DND-41 (cell line): ENCODE results near the gene IFI6.
"Not testable (repeated sequence)": the region's sequence is repeated elsewhere in the genome, so short reads cannot be mapped to it uniquely, and the experiment has no call there.

Experiments
- ATAC-seq: fragments of 200-7000 bp; cut with Tn5 transposase; 3 replicates; pipeline ENCODE4 v1.9.1; 2021; ENCODE audit warnings: low read depth; ENCODE audit not compliant: insufficient read depth
- DNase-seq: peaks from one replicate; pipeline ENCODE4 v3.0.0-alpha.2; 2020
- H2AFZ ChIP-seq: 2 replicates; pipeline ENCODE4 v1.6.0; 2012; ENCODE audit warnings: low read depth, low read length
- H3K27ac ChIP-seq: 2 replicates; pipeline ENCODE4 v1.5.1; 2012; ENCODE audit warnings: low read length, inconsistent platforms
- H3K27me3 ChIP-seq: fragments of 200-600 bp; sonication (generic); 2 replicates; pipeline ENCODE4 v1.6.0; 2012; ENCODE audit warnings: low read length, mild to moderate bottlenecking, inconsistent platforms; ENCODE audit not compliant: insufficient read depth, poor library complexity
- H3K36me3 ChIP-seq: 2 replicates; pipeline ENCODE4 v1.5.1; 2012; ENCODE audit warnings: low read length, inconsistent platforms; ENCODE audit not compliant: insufficient read depth
- H3K4me1 ChIP-seq: 2 replicates; pipeline ENCODE4 v1.5.1; 2012; ENCODE audit warnings: mild to moderate bottlenecking, low read length; ENCODE audit not compliant: insufficient read depth
- H3K4me2 ChIP-seq: 2 replicates; pipeline ENCODE4 v1.6.0; 2012; ENCODE audit warnings: mild to moderate bottlenecking, moderate library complexity, low read length, inconsistent platforms; ENCODE audit not compliant: insufficient read depth
- H3K4me3 ChIP-seq, 2 experiments: fragments of 200-600 bp in 1 of 2; shearing (Covaris generic) in 1 of 2; 2 replicates each; pipeline ENCODE4 v1.5.1; 2012 to 2016; ENCODE audit warnings: inconsistent platforms in 2 of 2, low read length in 2 of 2, mild to moderate bottlenecking in 2 of 2, low read depth in 1 of 2, moderate library complexity in 1 of 2
- H3K79me2 ChIP-seq: 2 replicates; pipeline ENCODE4 v1.6.0; 2012; ENCODE audit warnings: low read length, inconsistent platforms; ENCODE audit not compliant: insufficient read depth
- H3K9ac ChIP-seq: 2 replicates; pipeline ENCODE4 v1.6.0; 2012; ENCODE audit warnings: low read depth, mild to moderate bottlenecking, inconsistent platforms, low read length, moderate library complexity
- H3K9me3 ChIP-seq: 2 replicates; pipeline ENCODE4 v1.5.1; 2012; ENCODE audit warnings: low read length, moderate library complexity, mild to moderate bottlenecking, inconsistent platforms; ENCODE audit not compliant: insufficient read depth, severe bottlenecking
- H4K20me1 ChIP-seq: 2 replicates; pipeline ENCODE4 v1.6.0; 2012; ENCODE audit warnings: low read length; ENCODE audit not compliant: insufficient read depth
- CTCF ChIP-seq: IDR thresholded peaks from 2 replicates; pipeline ENCODE4 v1.5.1; 2012; ENCODE audit warnings: borderline replicate concordance, low read length, moderate library complexity, mild to moderate bottlenecking; ENCODE audit not compliant: poor library complexity, severe bottlenecking; ENCODE audit errors: extremely low read depth
- EZH2 ChIP-seq: IDR thresholded peaks from 3 replicates; pipeline ENCODE4 v1.6.1; 2012; ENCODE audit warnings: borderline replicate concordance, low read depth, mild to moderate bottlenecking, moderate library complexity, low read length, inconsistent platforms; ENCODE audit not compliant: severe bottlenecking

Gene IFI6

GRCh38 chr1:27705545-27705944, 33.6 kb upstream of the IFI6 start:
- Histone ChIP-seq H3K79me2 (no peaks in the 10 kb centered on the region), H3K4me2 (no peak overlapping the region), H4K20me1 (no peaks in the 10 kb centered on the region), H3K4me3 (no peak overlapping the region), H3K9ac (no peak overlapping the region), H3K27ac (no peak overlapping the region), H3K4me1 (no peaks in the 10 kb centered on the region), H3K27me3 (no peaks in the 10 kb centered on the region), H2AFZ (no peak overlapping the region), H3K36me3 (no peaks in the 10 kb centered on the region), H3K9me3 (peaks cover 8% of the 10 kb centered on the region)
- ATAC-seq (no peak), DNase-seq (no peak)
- TF ChIP-seq CTCF, result no peak
- no peak for TF ChIP-seq EZH2

GRCh38 chr1:27704958-27705357, 33.0 kb upstream of the IFI6 start:
- H3K36me3 ChIP-seq, result no peaks in the 10 kb centered on the region
- no peak overlapping the region for H3K27ac ChIP-seq
- TF ChIP-seq CTCF (no peak), EZH2 (no peak)
- H3K4me2 ChIP-seq, result no peak overlapping the region
- no peaks in the 10 kb centered on the region for H3K27me3 ChIP-seq
- no peak overlapping the region for H3K4me3 ChIP-seq
- no peaks in the 10 kb centered on the region for H3K79me2 ChIP-seq
- H2AFZ ChIP-seq, result peak overlapping the region; percentile 31; the same call in 1 of the 2 replicates
- no peaks in the 10 kb centered on the region for H4K20me1 ChIP-seq
- H3K9ac ChIP-seq, result no peak overlapping the region
- DNase-seq (no peak), ATAC-seq (no peak)
- no peaks in the 10 kb centered on the region for H3K4me1 ChIP-seq
- H3K9me3 ChIP-seq, result peaks cover 8% of the 10 kb centered on the region

- ATAC-seq, H2AFZ ChIP-seq, H3K4me1 ChIP-seq, H3K9me3 ChIP-seq, H3K4me2 ChIP-seq, H4K20me1 ChIP-seq, H3K27me3 ChIP-seq, H3K4me3 ChIP-seq, H3K9ac ChIP-seq, DNase-seq, H3K79me2 ChIP-seq, H3K27ac ChIP-seq, H3K36me3 ChIP-seq: not testable (repeated sequence)
These were observed 24.8 kb upstream of the IFI6 start for GRCh38 chr1:27696835-27697234.

GRCh38 chr1:27690183-27690582, 18.2 kb upstream of the IFI6 start:
- Histone ChIP-seq H3K9me3 (peaks cover 4% of the 10 kb centered on the region), H3K27ac (no peak overlapping the region), H3K4me1 (no peaks in the 10 kb centered on the region), H3K4me2 (no peak overlapping the region), H3K27me3 (no peaks in the 10 kb centered on the region), H4K20me1 (no peaks in the 10 kb centered on the region), H3K36me3 (no peaks in the 10 kb centered on the region), H3K9ac (no peak overlapping the region), H3K4me3 (no peak overlapping the region), H2AFZ (no peak overlapping the region), H3K79me2 (no peaks in the 10 kb centered on the region)
- TF ChIP-seq CTCF (no peak), EZH2 (no peak)
- DNase-seq (no peak), ATAC-seq (no peak)
